B cell (primary cell): ENCODE measurements around the gene SELENBP1. TPM values are rescaled to one million over a fixed set of nuclear protein-coding genes. Genes with fewer than 3 reads are reported as not detected.

Source experiments
- ATAC-seq: fragments of 200-7000 bp; cut with Tn5 transposase; one replicate; pipeline ENCODE4 v1.10.0; 2021; ENCODE audit warnings: low read depth, mild to moderate bottlenecking, moderate number of reproducible peaks, moderate library complexity
- CTCF ChIA-PET: fragments of 350-600 bp; sonication (Branson Sonifier 250); formaldehyde crosslinking; loops from one replicate; lab custom pipeline; 2021; ENCODE audit warnings: antibody characterized with exemption, inconsistent platforms; lab: Charles Lee
- POLR2A ChIA-PET: fragments of 350-600 bp; sonication (Branson Sonifier 250); formaldehyde crosslinking; loops from one replicate; lab custom pipeline; 2021; ENCODE audit warnings: antibody characterized with exemption; lab: Charles Lee
- DNase-seq: peaks from one replicate; pipeline ENCODE4 v3.0.0; 2013
- H2AFZ ChIP-seq: 2 replicates; pipeline ENCODE4 v1.6.1; 2012; ENCODE audit warnings: mild to moderate bottlenecking, low read depth, low read length; ENCODE audit not compliant: insufficient read depth, poor library complexity, severe bottlenecking
- H3K27ac ChIP-seq, 2 donors: 1 replicate in 1 of 2; 2 replicates in 1 of 2; pipeline ENCODE4 v1.5.1; 2012 to 2013; ENCODE audit warnings: low read length in 2 of 2, mild to moderate bottlenecking in 2 of 2, moderate library complexity in 1 of 2
- H3K27me3 ChIP-seq, 4 experiments: fragments of 200-600 bp in 1 of 4; sonication (generic) in 1 of 4; replicated peaks in 1 of 4; 1 replicate in 2 of 4; 2 replicates in 2 of 4; pipeline versions ENCODE4 v1.6.1 to v1.7.0; 2013 to 2016; ENCODE audit warnings: low read length in 3 of 4, mild to moderate bottlenecking in 2 of 4, mixed read lengths in 1 of 4, moderate library complexity in 1 of 4; ENCODE audit not compliant: insufficient read depth in 4 of 4, control insufficient read depth in 3 of 4; ENCODE audit errors: control extremely low read depth in 1 of 4
- H3K36me3 ChIP-seq, 2 experiments: replicated peaks in 1 of 2; 1 replicate in 1 of 2; 2 replicates in 1 of 2; pipeline versions ENCODE4 v1.6.1 to v1.7.1; 2013; ENCODE audit warnings: low read length in 1 of 2; ENCODE audit not compliant: insufficient read depth in 2 of 2, control insufficient read depth in 1 of 2; ENCODE audit errors: control extremely low read depth in 1 of 2, extremely low read depth in 1 of 2
- H3K4me1 ChIP-seq, 2 donors: fragments of 200-600 bp in 1 of 2; sonication (generic) in 1 of 2; 1 replicate in 1 of 2; 2 replicates in 1 of 2; pipeline versions ENCODE4 v1.5.1 to v1.6.1; 2013 to 2017; ENCODE audit warnings: low read length in 2 of 2; ENCODE audit not compliant: control insufficient read depth in 2 of 2, insufficient read depth in 2 of 2
- H3K4me2 ChIP-seq: replicated peaks from 2 replicates; pipeline ENCODE3; 2012; ENCODE audit warnings: mild to moderate bottlenecking, low read depth, low read length; ENCODE audit not compliant: poor library complexity, severe bottlenecking
- H3K4me3 ChIP-seq, 5 experiments: fragments of 200-600 bp in 1 of 5; sonication (generic) in 1 of 5; 1 replicate in 3 of 5; 2 replicates in 2 of 5; pipeline versions ENCODE4 v1.5.1 to v1.7.0; 2011 to 2016; ENCODE audit warnings: low read length in 4 of 5, mild to moderate bottlenecking in 4 of 5, low read depth in 2 of 5, control low read depth in 1 of 5, moderate library complexity in 1 of 5; ENCODE audit not compliant: insufficient read depth in 1 of 5; ENCODE audit errors: control extremely low read depth in 1 of 5, extremely low read depth in 1 of 5
- H3K79me2 ChIP-seq: fragments of 200-600 bp; sonication (generic); one replicate; pipeline ENCODE4 v1.6.0; 2016; ENCODE audit warnings: low read length; ENCODE audit not compliant: control insufficient read depth, insufficient read depth
- H3K9ac ChIP-seq: fragments of 200-600 bp; sonication (generic); 2 replicates; pipeline ENCODE4 v1.6.1; 2017; ENCODE audit warnings: mild to moderate bottlenecking, low read length, moderate library complexity
- H3K9me3 ChIP-seq, 3 donors: one replicate each; pipeline versions ENCODE4 v1.6.1 to v1.7.1; 2013; ENCODE audit warnings: low read length in 2 of 3; ENCODE audit not compliant: control insufficient read depth in 2 of 3, insufficient read depth in 1 of 3; ENCODE audit errors: control extremely low read depth in 1 of 3
- H4K20me1 ChIP-seq: 2 replicates; pipeline ENCODE4 v1.6.0; 2012; ENCODE audit warnings: mild to moderate bottlenecking, low read length; ENCODE audit not compliant: insufficient read depth, control insufficient read depth, poor library complexity, severe bottlenecking
- H3K27ac Mint-ChIP-seq: one replicate; pipeline ENCODE4 v1.8.0; 2021; ENCODE audit warnings: mixed read lengths
- H3K27me3 Mint-ChIP-seq: one replicate; pipeline ENCODE4 v1.8.0; 2021; ENCODE audit warnings: mixed read lengths
- H3K4me1 Mint-ChIP-seq: one replicate; pipeline ENCODE4 v1.8.0; 2021; ENCODE audit warnings: mixed read lengths
- H3K4me3 Mint-ChIP-seq: one replicate; pipeline ENCODE4 v1.8.0; 2021; ENCODE audit warnings: mixed read lengths
- H3K9me3 Mint-ChIP-seq: one replicate; pipeline ENCODE4 v1.8.0; 2022; ENCODE audit warnings: mixed read lengths; ENCODE audit not compliant: insufficient read depth
- EZH2 ChIP-seq: IDR thresholded peaks from 2 replicates; pipeline ENCODE4 v1.6.1; 2012; ENCODE audit warnings: borderline replicate concordance, low read depth, mild to moderate bottlenecking, moderate library complexity, low read length; ENCODE audit not compliant: insufficient read depth, poor library complexity, severe bottlenecking
- WGBS: methylation state at CpG from one replicate; pipeline ENCODE4 v1.1.5; 2013; ENCODE audit warnings: missing lambda C conversion rate; ENCODE audit not compliant: insufficient coverage; 5-methylcytosine and 5-hydroxymethylcytosine counted together
- intact Hi-C: fragments of 100-400 bp; cut with micrococcal nuclease; formaldehyde crosslinking; loops from one replicate; pipeline ENCODE4 v1.10.0; 2022
- polyA plus RNA-seq: library from polyadenylated mRNA; depleted of rRNA; stranded (reverse); fragments of >200 nt; gene quantifications from 2 replicates; pipeline ENCODE4 v1.2.3, GENCODE V29; 2012
- total RNA-seq, 2 donors: library from RNA; stranded (reverse); fragments of 120-200 nt in 1 of 2; gene quantifications; 1 replicate in 1 of 2; 2 replicates in 1 of 2; pipeline versions ENCODE4 v1.2.3 to v1.2.4, GENCODE V29; 2013 to 2022
- TF ChIP-seq, protein P1 (sequence below): fragments of 200-600 bp; IDR thresholded peaks from one replicate; pipeline ENCODE4 v1.8.0; 2022; ENCODE audit warnings: antibody characterized with exemption, mild to moderate bottlenecking

Gene SELENBP1
- total and polyA plus RNA-seq, 2 donors (not counting 1 experiment from before 2014, with no cell fraction given): 0.37 TPM; not detected in 1

DNA sequence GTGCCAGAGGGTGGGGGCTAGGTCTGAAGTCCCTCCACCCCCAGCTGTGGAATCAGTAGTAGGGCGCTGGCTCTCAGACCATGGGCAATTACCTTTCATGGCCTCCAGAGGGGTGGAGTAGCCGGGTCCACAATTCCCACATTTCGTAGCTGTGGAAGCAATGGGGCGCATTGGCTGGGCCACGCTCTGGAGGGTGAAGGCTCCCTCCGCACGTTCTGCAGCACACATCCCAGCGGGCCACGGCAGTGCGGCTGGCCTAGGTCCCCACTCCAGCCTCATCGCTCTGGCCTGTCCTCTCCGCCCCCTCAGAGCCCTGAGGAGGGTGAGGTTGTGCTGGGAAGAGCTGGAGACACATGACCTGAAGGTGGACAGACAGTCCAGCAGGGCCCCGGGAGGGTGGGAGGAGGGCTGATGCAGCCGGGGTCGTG, 2.9 kb downstream of the SELENBP1 start:
- Histone ChIP-seq H3K4me3 (no peak overlapping the region), H3K4me1 (peaks cover 0 to 4% of the 10 kb centered on the region in 2 donors), H2AFZ (no peak overlapping the region), H4K20me1 (no peaks in the 10 kb centered on the region), H3K79me2 (no peaks in the 10 kb centered on the region), H3K9ac (no peak overlapping the region), H3K9me3 (no peaks in the 10 kb centered on the region), H3K4me2 (no peak overlapping the region), H3K27ac (no peak overlapping the region), H3K27me3 (peaks cover 0 to 4% (median 0%) of the 10 kb centered on the region in 4 experiments), H3K36me3 (no peaks in the 10 kb centered on the region)
- TF ChIP-seq, protein P1, sequence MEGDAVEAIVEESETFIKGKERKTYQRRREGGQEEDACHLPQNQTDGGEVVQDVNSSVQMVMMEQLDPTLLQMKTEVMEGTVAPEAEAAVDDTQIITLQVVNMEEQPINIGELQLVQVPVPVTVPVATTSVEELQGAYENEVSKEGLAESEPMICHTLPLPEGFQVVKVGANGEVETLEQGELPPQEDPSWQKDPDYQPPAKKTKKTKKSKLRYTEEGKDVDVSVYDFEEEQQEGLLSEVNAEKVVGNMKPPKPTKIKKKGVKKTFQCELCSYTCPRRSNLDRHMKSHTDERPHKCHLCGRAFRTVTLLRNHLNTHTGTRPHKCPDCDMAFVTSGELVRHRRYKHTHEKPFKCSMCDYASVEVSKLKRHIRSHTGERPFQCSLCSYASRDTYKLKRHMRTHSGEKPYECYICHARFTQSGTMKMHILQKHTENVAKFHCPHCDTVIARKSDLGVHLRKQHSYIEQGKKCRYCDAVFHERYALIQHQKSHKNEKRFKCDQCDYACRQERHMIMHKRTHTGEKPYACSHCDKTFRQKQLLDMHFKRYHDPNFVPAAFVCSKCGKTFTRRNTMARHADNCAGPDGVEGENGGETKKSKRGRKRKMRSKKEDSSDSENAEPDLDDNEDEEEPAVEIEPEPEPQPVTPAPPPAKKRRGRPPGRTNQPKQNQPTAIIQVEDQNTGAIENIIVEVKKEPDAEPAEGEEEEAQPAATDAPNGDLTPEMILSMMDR: no peak
- no peak for TF ChIP-seq EZH2
- intact Hi-C loops: no loop called here
- Mint-ChIP-seq H3K27ac (no peak overlapping the region), H3K4me1 (no peaks in the 10 kb centered on the region), H3K9me3 (no peaks in the 10 kb centered on the region), H3K27me3 (no peaks in the 10 kb centered on the region), H3K4me3 (no peak overlapping the region)
- ATAC-seq (no peak), DNase-seq (no peak)
- ChIA-PET CTCF (no interaction called here), POLR2A (interaction anchor here (0.5 to 1.4 kb wide), 2 partner anchors 12 to 538 kb away, joined by 3 read pairs; no protein-coding TSS in a partner anchor)
- WGBS: 97% methylated on average over 14 of the region's 15 CpGs

DNA sequence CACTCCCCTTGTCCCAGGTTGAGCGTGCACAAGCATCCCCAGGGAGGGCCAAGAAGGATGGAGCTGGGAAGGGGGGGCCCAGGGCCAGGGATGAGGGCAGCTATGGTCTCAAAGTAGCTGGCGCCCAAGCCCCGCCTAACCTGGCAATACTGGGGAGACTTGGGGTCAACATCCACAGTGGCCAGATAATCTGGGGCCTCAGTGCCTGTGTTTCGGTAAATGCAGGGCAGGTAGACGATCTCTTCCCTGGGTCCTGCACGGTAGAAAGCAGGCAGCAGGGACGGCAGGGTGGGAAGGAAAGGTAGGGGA, 3.2 kb downstream of the SELENBP1 start:
- no peaks in the 10 kb centered on the region for H4K20me1 ChIP-seq
- H3K36me3 ChIP-seq: no peaks in the 10 kb centered on the region
- no peak overlapping the region for H3K9ac ChIP-seq
- DNase-seq (no peak), ATAC-seq (no peak)
- peaks cover 0 to 5% (median 0%) of the 10 kb centered on the region in 4 experiments for H3K27me3 ChIP-seq
- peaks cover 0 to 4% of the 10 kb centered on the region in 2 donors for H3K4me1 ChIP-seq
- H3K4me3 ChIP-seq: no peak overlapping the region
- H3K9me3 ChIP-seq: no peaks in the 10 kb centered on the region
- H2AFZ ChIP-seq: no peak overlapping the region
- no peaks in the 10 kb centered on the region for H3K79me2 ChIP-seq
- no peak overlapping the region for H3K4me2 ChIP-seq
- Mint-ChIP-seq H3K4me1 (no peaks in the 10 kb centered on the region), H3K27me3 (no peaks in the 10 kb centered on the region), H3K9me3 (no peaks in the 10 kb centered on the region), H3K27ac (no peak overlapping the region), H3K4me3 (no peak overlapping the region)
- H3K27ac ChIP-seq: no peak overlapping the region
- ChIA-PET POLR2A (interaction anchor here (1.4 kb wide), 1 partner anchor 12 kb away, joined by 3 read pairs; no protein-coding TSS in a partner anchor), CTCF (no interaction called here)
- intact Hi-C loops: no loop called here
- WGBS: 82% methylated on average over 4 of the region's 7 CpGs
- TF ChIP-seq EZH2: no peak
- TF ChIP-seq, protein P1: no peak
